Body of pancreas (tissue), 4 donors: ENCODE results near the gene TTLL5.

Experiments used
- CTCF ChIP-seq, 7 experiments: fragments of 450-650 bp in 4 of 7; fragments of 200-600 bp in 3 of 7; sonication (generic) in 3 of 7; IDR thresholded peaks; one replicate each; pipeline ENCODE4 v1.5.1; 2016 to 2019; ENCODE audit warnings: antibody characterized with exemption in 7 of 7
- POLR2A ChIP-seq, 3 donors: fragments of 450-650 bp; IDR thresholded peaks; one replicate each; pipeline ENCODE4 v1.6.1; 2016; ENCODE audit warnings: antibody characterized with exemption in 3 of 3, mild to moderate bottlenecking in 2 of 3

- TF ChIP-seq CTCF (IDR thresholded peaks at IDR 0.05) (no peak), POLR2A (IDR thresholded peaks at IDR 0.05) (no peak)
Observed at GRCh38 chr14:75905147-75905904, 244.3 kb downstream of the TTLL5 start.
